Mesenchymal stem cell (in vitro differentiated cells and primary cell): ENCODE results near the gene AAK1.

Source experiments
- DNase-seq: peaks from one replicate; pipeline ENCODE4 v3.0.0-alpha.2; 2013
- H2AFZ ChIP-seq: one replicate; pipeline ENCODE4 v1.6.1; 2013; ENCODE audit warnings: low read depth, mild to moderate bottlenecking, control low read depth, inconsistent platforms, low read length, moderate library complexity
- H2AK5ac ChIP-seq: 2 replicates; pipeline ENCODE4 v1.6.1; 2013; ENCODE audit warnings: low read length, moderate library complexity, mild to moderate bottlenecking, inconsistent platforms; ENCODE audit not compliant: severe bottlenecking
- H2BK120ac ChIP-seq: one replicate; pipeline ENCODE4 v1.6.1; 2013; ENCODE audit warnings: low read depth, mild to moderate bottlenecking, inconsistent platforms, low read length, moderate library complexity
- H2BK12ac ChIP-seq, 2 experiments: one replicate each; pipeline ENCODE4 v1.6.1; 2013; ENCODE audit warnings: inconsistent platforms in 2 of 2, low read length in 2 of 2, mild to moderate bottlenecking in 2 of 2, moderate library complexity in 2 of 2, control low read depth in 1 of 2
- H2BK15ac ChIP-seq: one replicate; pipeline ENCODE4 v1.6.1; 2013; ENCODE audit warnings: mild to moderate bottlenecking, low read depth, inconsistent platforms; ENCODE audit not compliant: poor library complexity, severe bottlenecking
- H2BK5ac ChIP-seq: 2 replicates; pipeline ENCODE4 v1.6.1; 2013; ENCODE audit warnings: low read depth, mild to moderate bottlenecking, low read length, control low read depth, inconsistent platforms; ENCODE audit not compliant: poor library complexity, severe bottlenecking
- H3K14ac ChIP-seq, 2 experiments: one replicate each; pipeline ENCODE4 v1.6.1; 2013; ENCODE audit warnings: inconsistent platforms in 2 of 2, low read length in 2 of 2, control low read depth in 1 of 2, mild to moderate bottlenecking in 1 of 2, moderate library complexity in 1 of 2
- H3K18ac ChIP-seq, 2 experiments: one replicate each; pipeline ENCODE4 v1.6.1; 2013; ENCODE audit warnings: inconsistent platforms in 2 of 2, low read length in 2 of 2, control low read depth in 1 of 2, low read depth in 1 of 2, mild to moderate bottlenecking in 1 of 2
- H3K23ac ChIP-seq, 2 experiments: one replicate each; pipeline ENCODE4 v1.6.1; 2013; ENCODE audit warnings: inconsistent platforms in 2 of 2, low read length in 2 of 2, mild to moderate bottlenecking in 2 of 2, moderate library complexity in 2 of 2, control low read depth in 1 of 2
- H3K27ac ChIP-seq: 2 replicates; pipeline ENCODE4 v1.5.1; 2013; ENCODE audit warnings: mild to moderate bottlenecking, moderate library complexity, low read length, control low read depth, inconsistent platforms; ENCODE audit not compliant: poor library complexity, severe bottlenecking
- H3K27me3 ChIP-seq, 2 experiments: 2 replicates each; pipeline versions ENCODE4 v1.6.1 to v1.7.0; 2013; ENCODE audit warnings: low read length in 2 of 2, mild to moderate bottlenecking in 2 of 2, moderate library complexity in 2 of 2, control low read depth in 1 of 2, inconsistent platforms in 1 of 2; ENCODE audit not compliant: control insufficient read depth in 1 of 2, insufficient read depth in 1 of 2
- H3K36me3 ChIP-seq, 2 experiments: 2 replicates each; pipeline versions ENCODE4 v1.6.1 to v1.7.0; 2013; ENCODE audit warnings: low read length in 2 of 2, control low read depth in 1 of 2, inconsistent platforms in 1 of 2, low read depth in 1 of 2, mild to moderate bottlenecking in 1 of 2; ENCODE audit not compliant: insufficient read depth in 2 of 2, control insufficient read depth in 1 of 2
- H3K4ac ChIP-seq, 2 experiments: one replicate each; pipeline ENCODE4 v1.6.1; 2013; ENCODE audit warnings: inconsistent platforms in 2 of 2, low read length in 2 of 2, mild to moderate bottlenecking in 2 of 2, moderate library complexity in 2 of 2, control low read depth in 1 of 2, low read depth in 1 of 2
- H3K4me1 ChIP-seq: 2 replicates; pipeline ENCODE4 v1.6.1; 2013; ENCODE audit warnings: low read depth, low read length, control low read depth; ENCODE audit not compliant: control insufficient read depth, insufficient read depth
- H3K4me2 ChIP-seq: 2 replicates; pipeline ENCODE4 v1.6.1; 2013; ENCODE audit warnings: low read length, mild to moderate bottlenecking, inconsistent platforms; ENCODE audit not compliant: poor library complexity, severe bottlenecking
- H3K4me3 ChIP-seq, 2 experiments: 2 replicates each; pipeline versions ENCODE4 v1.5.1 to v1.7.0; 2013; ENCODE audit warnings: low read length in 2 of 2, mild to moderate bottlenecking in 2 of 2, control low read depth in 1 of 2, low read depth in 1 of 2; ENCODE audit not compliant: insufficient read depth in 1 of 2
- H3K79me1 ChIP-seq: replicated peaks from 2 replicates; pipeline ENCODE4 v1.6.1; 2013; ENCODE audit warnings: mild to moderate bottlenecking, control low read depth, low read length, inconsistent platforms; ENCODE audit not compliant: poor library complexity, severe bottlenecking
- H3K9ac ChIP-seq: 2 replicates; pipeline ENCODE4 v1.7.0; 2013; ENCODE audit warnings: mild to moderate bottlenecking, low read length, moderate library complexity
- H3K9me3 ChIP-seq: 2 replicates; pipeline ENCODE4 v1.7.0; 2013; ENCODE audit warnings: mild to moderate bottlenecking, low read length; ENCODE audit not compliant: control insufficient read depth
- H4K8ac ChIP-seq: one replicate; pipeline ENCODE4 v1.6.1; 2013; ENCODE audit warnings: inconsistent platforms, mild to moderate bottlenecking, low read length, moderate library complexity
- H4K91ac ChIP-seq: one replicate; pipeline ENCODE4 v1.6.1; 2013; ENCODE audit warnings: mild to moderate bottlenecking, low read length, inconsistent platforms
- WGBS: methylation state at CpG from one replicate; pipeline ENCODE4 v1.1.7; 2013; ENCODE audit warnings: mixed read lengths; 5-methylcytosine and 5-hydroxymethylcytosine counted together

The AAK1 gene

GRCh38 chr2:69538872-69539548 is 104.5 kb downstream of the AAK1 start:
- no peak overlapping the region for H2AK5ac ChIP-seq
- H3K4me3 ChIP-seq: no peak overlapping the region
- no peak overlapping the region for H4K8ac ChIP-seq
- no peak overlapping the region for H3K27ac ChIP-seq
- H3K18ac ChIP-seq: no peak overlapping the region
- 30% methylated on average over 7 of the region's 7 CpGs for WGBS
- H4K91ac ChIP-seq: no peak overlapping the region
- H2BK15ac ChIP-seq: no peak overlapping the region
- H3K14ac ChIP-seq: no peak overlapping the region
- H2BK5ac ChIP-seq: no peak overlapping the region
- H2BK12ac ChIP-seq: no peak overlapping the region
- H2BK120ac ChIP-seq: no peak overlapping the region
- no peaks in the 10 kb centered on the region for H3K9me3 ChIP-seq
- DNase-seq: peak; percentile 70
- H3K4me1 ChIP-seq: no peaks in the 10 kb centered on the region
- no peak overlapping the region for H2AFZ ChIP-seq
- H3K36me3 ChIP-seq: peaks cover 10 to 83% of the 10 kb centered on the region in 2 experiments
- H3K79me1 ChIP-seq: peaks cover 38% of the 10 kb centered on the region
- H3K4ac ChIP-seq: no peak overlapping the region
- H3K23ac ChIP-seq: no peak overlapping the region
- no peaks in the 10 kb centered on the region for H3K27me3 ChIP-seq
- H3K4me2 ChIP-seq: no peak overlapping the region
- H3K9ac ChIP-seq: no peak overlapping the region

- Histone ChIP-seq H3K4ac (no peak overlapping the region), H2AK5ac (no peak overlapping the region), H2BK5ac (no peak overlapping the region), H4K8ac (no peak overlapping the region), H3K9me3 (no peaks in the 10 kb centered on the region), H3K27me3 (no peaks in the 10 kb centered on the region), H3K4me3 (no peak overlapping the region), H2BK120ac (no peak overlapping the region), H2BK15ac (no peak overlapping the region), H3K27ac (no peak overlapping the region), H3K4me1 (no peaks in the 10 kb centered on the region), H3K9ac (no peak overlapping the region), H3K79me1 (peaks cover 37% of the 10 kb centered on the region), H4K91ac (no peak overlapping the region), H3K36me3 (peaks cover 10 to 85% of the 10 kb centered on the region in 2 experiments), H2AFZ (no peak overlapping the region), H3K23ac (no peak overlapping the region), H3K14ac (no peak overlapping the region), H2BK12ac (no peak overlapping the region), H3K4me2 (no peak overlapping the region), H3K18ac (no peak overlapping the region)
- DNase-seq: no peak
- WGBS: 100% methylated on average over 4 of the region's 4 CpGs
Measured at GRCh38 chr2:69538249-69538648, 105.3 kb downstream of the AAK1 start.

DNA sequence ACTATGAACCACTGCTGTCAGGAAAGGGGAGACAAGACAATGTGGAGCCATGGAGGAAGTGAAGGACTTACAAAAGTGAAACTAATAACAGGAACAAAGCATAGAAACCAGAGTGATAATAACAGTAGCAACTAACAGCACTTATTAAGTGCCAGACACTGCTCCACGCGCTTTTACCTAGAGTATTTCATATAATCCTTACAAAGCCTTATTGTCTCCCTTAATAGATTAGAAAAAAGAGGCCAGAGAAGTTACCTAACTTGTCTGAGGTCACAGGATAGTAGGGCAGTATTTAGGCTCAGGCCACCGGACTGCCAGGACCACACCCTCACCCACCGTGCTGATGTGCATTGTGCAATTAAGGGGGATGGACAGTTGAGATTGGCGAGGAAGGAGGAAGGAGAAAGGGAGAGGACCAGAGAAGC is 107.7 kb downstream of the AAK1 start:
- no peak overlapping the region for H2BK120ac ChIP-seq
- no peak overlapping the region for H3K4ac ChIP-seq
- no peaks in the 10 kb centered on the region for H3K4me1 ChIP-seq
- no peak overlapping the region for H3K27ac ChIP-seq
- no peak overlapping the region for H2BK5ac ChIP-seq
- no peak overlapping the region for H3K18ac ChIP-seq
- H3K14ac ChIP-seq: no peak overlapping the region
- DNase-seq: no peak
- H3K79me1 ChIP-seq: peaks cover 40% of the 10 kb centered on the region
- no peaks in the 10 kb centered on the region for H3K27me3 ChIP-seq
- no peak overlapping the region for H3K23ac ChIP-seq
- no peak overlapping the region for H3K4me2 ChIP-seq
- WGBS: 94% methylated on average over 3 of the region's 5 CpGs
- no peaks in the 10 kb centered on the region for H3K9me3 ChIP-seq
- no peak overlapping the region for H2BK12ac ChIP-seq
- H3K9ac ChIP-seq: no peak overlapping the region
- no peak overlapping the region for H4K8ac ChIP-seq
- no peak overlapping the region for H2BK15ac ChIP-seq
- H2AFZ ChIP-seq: no peak overlapping the region
- no peak overlapping the region for H2AK5ac ChIP-seq
- no peak overlapping the region for H3K4me3 ChIP-seq
- peaks cover 15 to 85% of the 10 kb centered on the region in 2 experiments for H3K36me3 ChIP-seq
- no peak overlapping the region for H4K91ac ChIP-seq

DNA sequence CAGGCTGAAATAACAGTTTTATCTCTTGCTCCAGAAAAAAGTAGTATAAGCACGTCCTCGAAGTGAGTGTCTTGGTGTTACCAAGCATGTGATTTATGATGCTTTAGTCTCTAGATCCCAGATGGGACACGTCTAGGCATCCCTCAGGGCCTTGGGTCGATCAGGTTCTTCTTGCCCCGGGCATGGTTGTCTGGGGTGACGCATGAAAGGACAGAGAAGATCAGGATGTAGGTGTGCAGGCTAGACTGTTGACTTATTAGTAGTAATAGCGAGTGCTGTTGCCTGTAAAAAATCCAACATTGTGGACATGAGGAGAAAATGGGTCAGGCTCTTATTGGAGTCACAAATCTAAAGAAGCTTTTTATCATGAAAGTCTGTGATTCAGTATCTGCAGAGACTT is 112.4 kb downstream of the AAK1 start:
- Histone ChIP-seq H3K4ac (no peak overlapping the region), H3K23ac (no peak overlapping the region), H3K27ac (no peak overlapping the region), H2AK5ac (no peak overlapping the region), H2BK120ac (no peak overlapping the region), H3K4me2 (no peak overlapping the region), H3K4me3 (no peak overlapping the region), H4K8ac (no peak overlapping the region), H3K9me3 (no peaks in the 10 kb centered on the region), H4K91ac (no peak overlapping the region), H2AFZ (no peak overlapping the region), H3K14ac (no peak overlapping the region), H2BK12ac (no peak overlapping the region), H3K18ac (no peak overlapping the region), H3K79me1 (peaks cover 22% of the 10 kb centered on the region), H2BK5ac (no peak overlapping the region), H2BK15ac (no peak overlapping the region), H3K36me3 (peaks cover 8 to 98% of the 10 kb centered on the region in 2 experiments), H3K27me3 (no peaks in the 10 kb centered on the region), H3K9ac (no peak overlapping the region), H3K4me1 (no peaks in the 10 kb centered on the region)
- DNase-seq: no peak
- 88% methylated on average over 6 of the region's 7 CpGs for WGBS
